NCI-H1105 (cell line): Measurements from ENCODE around the gene MAGED1.
A peak's percentile ranks its signal among the peaks of the same experiment; 100 is the strongest.

ENCODE experiments used
- DNase-seq: peaks from one replicate; lab custom pipeline; 2025; lab: John Stamatoyannopoulos, UW

Gene MAGED1

GRCh38 chrX:51892921-51893745 lies at the start of gene MAGED1:
TSS of gene MAGED1 (plus strand) at chrX:51893623. CDS start at chrX:51894305, 682 bp downstream.
- peak; percentile 88 for DNase-seq

- DNase-seq, result no peak
These were observed 46.0 kb upstream of the MAGED1 start for GRCh38 chrX:51847463-51847862.

GRCh38 chrX:51851507-51852085 lies 41.8 kb upstream of the MAGED1 start:
- DNase-seq, result no peak

GRCh38 chrX:51852096-51852495 lies 41.3 kb upstream of the MAGED1 start:
- DNase-seq, result no peak

- DNase-seq, result no peak
These were observed 40.8 kb upstream of the MAGED1 start for GRCh38 chrX:51852621-51853020.

- DNase-seq, result no peak
These were observed 40.2 kb upstream of the MAGED1 start for GRCh38 chrX:51853251-51853650.

- DNase-seq, result no peak
These were observed 37.7 kb upstream of the MAGED1 start for GRCh38 chrX:51855698-51856097.

GRCh38 chrX:51857159-51857733 lies 36.2 kb upstream of the MAGED1 start:
- no peak for DNase-seq

- peak; percentile 0 for DNase-seq
These were observed 32.7 kb upstream of the MAGED1 start for GRCh38 chrX:51860679-51861078.

GRCh38 chrX:51862920-51863319 lies 30.5 kb upstream of the MAGED1 start:
- no peak for DNase-seq

GRCh38 chrX:51866210-51866609 lies 27.2 kb upstream of the MAGED1 start:
- no peak for DNase-seq

- DNase-seq, result no peak
These were observed 25.8 kb upstream of the MAGED1 start for GRCh38 chrX:51867626-51868025.

- no peak for DNase-seq
These were observed 23.1 kb upstream of the MAGED1 start for GRCh38 chrX:51870354-51870753.

- no peak for DNase-seq
These were observed 19.3 kb upstream of the MAGED1 start for GRCh38 chrX:51874123-51874522.

GRCh38 chrX:51876441-51876840 lies 17.0 kb upstream of the MAGED1 start:
- DNase-seq, result no peak

- DNase-seq, result no peak
These were observed 15.4 kb upstream of the MAGED1 start for GRCh38 chrX:51878056-51878455.

GRCh38 chrX:51889851-51890250 lies 3.6 kb upstream of the MAGED1 start:
- DNase-seq, result no peak

GRCh38 chrX:51891245-51891644 lies 2.2 kb upstream of the MAGED1 start:
- no peak for DNase-seq

- peak; percentile 0 for DNase-seq
These were observed 1.4 kb upstream of the MAGED1 start for GRCh38 chrX:51891821-51892551.

- peak; percentile 56 for DNase-seq
These were observed 691 bp downstream of the MAGED1 start for GRCh38 chrX:51893931-51894696.

- DNase-seq, result peak; percentile 38
These were observed 1.4 kb downstream of the MAGED1 start for GRCh38 chrX:51894697-51895336.
